Prostate gland (tissue), 2 donors: Measurements from ENCODE around the gene ZBTB47.

Experiments
- CTCF ChIP-seq, 4 experiments: fragments of 200-600 bp in 2 of 4; fragments of 450-650 bp in 2 of 4; sonication (generic) in 2 of 4; IDR thresholded peaks; 1 replicate in 3 of 4; 2 replicates in 1 of 4; pipeline ENCODE4 v1.5.1; 2016 to 2019; ENCODE audit warnings: antibody characterized with exemption in 4 of 4, mild to moderate bottlenecking in 2 of 4, moderate library complexity in 2 of 4
- POLR2A ChIP-seq: fragments of 450-650 bp; IDR thresholded peaks from one replicate; pipeline ENCODE4 v1.6.1; 2016; ENCODE audit warnings: antibody characterized with exemption, mild to moderate bottlenecking
- POLR2AphosphoS5 ChIP-seq: sonication (generic); formaldehyde crosslinking; IDR thresholded peaks from one replicate; pipeline ENCODE4 v1.6.1; 2017; ENCODE audit warnings: antibody characterized with exemption

DNA sequence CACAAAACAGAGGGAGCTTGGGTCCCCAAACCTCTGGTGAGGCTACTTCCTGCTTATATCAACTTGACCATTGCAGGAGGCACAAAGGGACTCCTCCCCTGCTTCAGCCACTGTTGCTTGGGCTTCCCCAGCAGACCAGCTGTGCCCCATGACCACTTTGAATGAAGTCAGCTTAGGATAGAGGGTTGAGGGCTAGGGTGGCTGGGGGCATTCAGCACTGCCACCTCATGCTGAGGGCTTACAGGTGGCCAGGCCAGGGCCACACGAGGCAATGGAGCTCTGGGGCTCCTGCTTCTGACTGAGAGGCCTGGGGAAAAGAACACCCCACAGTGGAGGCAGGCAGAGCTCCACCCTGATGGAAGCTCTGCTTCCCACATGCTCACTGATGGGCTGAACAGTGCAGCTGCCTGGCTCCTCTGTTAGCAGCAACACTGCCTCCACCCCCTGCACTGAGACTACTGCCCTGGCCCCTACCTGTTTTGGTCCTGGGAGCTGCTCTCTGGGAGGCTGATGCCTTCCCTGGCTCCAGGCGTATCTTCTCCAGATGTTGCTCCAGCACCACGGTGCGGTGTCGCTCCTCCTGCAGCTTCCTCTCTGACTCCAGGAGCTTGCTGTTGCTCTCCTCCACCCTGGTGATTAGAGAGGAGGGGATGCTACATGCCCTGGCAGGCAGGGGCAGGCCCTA is 59.3 kb downstream of the ZBTB47 start:
- TF ChIP-seq CTCF (IDR thresholded peaks at IDR 0.05): no peak
- TF ChIP-seq POLR2AphosphoS5: no peak
- no peak for TF ChIP-seq POLR2A
